HG02763 (cell line): Measurements from ENCODE around the gene SORCS2.

Experiments used
- ATAC-seq: cut with Tn5 transposase; IDR thresholded peaks from one replicate; pipeline ENCODE4 v1.9.1; 2021; ENCODE audit warnings: mild to moderate bottlenecking, moderate library complexity; ENCODE audit not compliant: unreplicated experiment

The SORCS2 gene

GRCh38 chr4:7399440-7400234, 207.3 kb downstream of the SORCS2 start:
- ATAC-seq, result no peak

DNA sequence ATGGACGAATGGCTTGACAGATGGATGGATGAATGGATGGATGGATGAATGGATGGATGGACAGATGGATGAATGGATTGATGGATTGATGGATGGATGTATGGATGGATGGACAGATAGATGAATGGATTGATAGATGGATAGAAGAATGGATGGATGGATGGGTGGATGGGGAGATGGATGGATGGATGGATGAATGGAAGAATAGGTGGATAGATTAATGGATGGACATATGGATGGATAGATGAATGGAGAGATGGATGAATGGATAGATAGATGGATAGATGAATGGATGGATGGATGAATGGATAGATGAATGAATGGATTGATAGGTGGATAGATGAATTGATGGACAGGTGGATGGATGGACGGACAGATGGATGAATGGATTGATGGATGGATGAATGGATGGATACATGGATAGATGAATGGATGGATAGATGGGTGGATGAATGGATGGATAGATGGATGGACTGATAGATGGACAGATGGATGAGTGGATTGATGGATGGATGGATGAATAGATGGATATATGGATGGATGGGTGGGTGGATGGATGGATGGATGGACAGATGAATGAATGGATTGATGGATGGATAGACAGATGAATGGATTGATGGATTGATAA, 208.4 kb downstream of the SORCS2 start:
- no peak for ATAC-seq

DNA sequence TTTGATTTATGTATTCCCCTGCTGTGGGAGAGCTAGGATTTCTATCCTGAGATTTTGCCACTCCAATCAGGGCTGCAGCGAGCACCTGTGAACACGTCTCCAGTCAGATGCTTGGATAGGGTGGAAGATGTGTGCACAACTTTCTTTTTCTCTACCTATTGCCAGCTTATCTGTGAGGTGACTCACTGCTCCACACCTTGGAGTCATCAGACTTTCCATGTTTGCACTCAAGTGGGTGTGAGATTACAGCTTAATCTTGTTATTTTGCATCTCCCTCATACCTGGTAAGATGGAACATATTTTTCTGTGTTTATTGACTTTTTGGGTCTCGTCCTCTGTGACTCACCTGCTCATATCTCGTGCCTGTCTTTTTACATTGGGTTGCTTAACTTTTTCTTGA, 210.2 kb downstream of the SORCS2 start:
- no peak for ATAC-seq

DNA sequence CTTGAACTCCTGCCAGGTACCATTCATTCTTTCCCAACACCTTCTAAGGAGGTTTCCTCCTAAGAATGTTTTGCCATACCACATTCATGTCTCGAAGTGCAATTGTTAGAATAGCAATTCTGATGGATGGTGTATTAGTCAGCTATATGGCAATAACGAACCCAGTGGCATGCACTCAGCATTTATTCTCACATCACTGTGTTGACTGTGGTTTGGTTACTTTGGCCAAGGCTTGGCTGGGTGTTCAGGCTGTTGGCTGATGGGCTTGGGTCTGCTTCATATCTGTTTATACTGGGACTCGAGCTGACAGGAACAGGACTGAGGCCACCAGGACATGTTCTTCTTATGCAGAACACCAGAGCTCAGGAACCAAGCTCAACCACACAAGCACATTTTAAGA, 210.7 kb downstream of the SORCS2 start:
- no peak for ATAC-seq

DNA sequence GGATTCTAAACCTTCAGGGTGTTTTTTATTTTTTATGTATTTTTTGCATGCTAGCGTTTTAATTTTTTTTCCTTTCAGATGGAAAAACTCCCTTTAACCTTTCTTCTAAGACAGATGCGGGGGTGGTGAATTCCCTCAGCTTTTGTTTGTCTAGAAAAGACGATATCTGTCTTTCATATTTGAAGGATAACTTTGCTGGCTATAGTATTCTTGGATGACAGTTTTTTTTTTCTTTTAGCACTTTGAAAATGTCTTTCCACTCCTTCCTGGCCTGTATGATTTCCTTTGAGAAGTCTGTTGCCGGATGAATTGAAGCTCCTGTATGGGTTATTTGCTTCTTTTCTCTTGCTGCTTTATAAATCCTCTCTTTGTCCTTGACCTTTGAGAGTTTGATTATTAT, 215.8 kb downstream of the SORCS2 start:
- ATAC-seq, result no peak

DNA sequence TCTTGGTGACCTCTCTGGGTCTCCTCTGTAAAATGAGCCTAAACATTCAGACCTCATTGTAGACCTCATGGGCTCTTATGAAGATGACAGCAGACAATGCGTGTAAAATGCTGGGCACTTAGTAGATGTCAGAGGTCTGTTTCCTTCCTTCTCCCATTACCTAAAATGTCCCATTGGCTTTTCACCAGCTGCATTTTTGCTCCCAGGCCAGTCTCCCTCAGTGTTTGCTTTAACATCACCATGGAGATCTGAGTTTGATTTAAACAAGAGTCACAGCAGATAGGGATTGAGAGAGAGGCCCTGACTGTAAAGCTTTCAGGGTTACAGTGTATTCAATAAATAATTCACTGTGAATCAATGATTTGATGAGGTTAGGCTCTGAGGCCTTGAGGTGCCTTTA, 218.1 kb downstream of the SORCS2 start:
- no peak for ATAC-seq

GRCh38 chr4:7411491-7411890, 219.2 kb downstream of the SORCS2 start:
- ATAC-seq, result no peak

DNA sequence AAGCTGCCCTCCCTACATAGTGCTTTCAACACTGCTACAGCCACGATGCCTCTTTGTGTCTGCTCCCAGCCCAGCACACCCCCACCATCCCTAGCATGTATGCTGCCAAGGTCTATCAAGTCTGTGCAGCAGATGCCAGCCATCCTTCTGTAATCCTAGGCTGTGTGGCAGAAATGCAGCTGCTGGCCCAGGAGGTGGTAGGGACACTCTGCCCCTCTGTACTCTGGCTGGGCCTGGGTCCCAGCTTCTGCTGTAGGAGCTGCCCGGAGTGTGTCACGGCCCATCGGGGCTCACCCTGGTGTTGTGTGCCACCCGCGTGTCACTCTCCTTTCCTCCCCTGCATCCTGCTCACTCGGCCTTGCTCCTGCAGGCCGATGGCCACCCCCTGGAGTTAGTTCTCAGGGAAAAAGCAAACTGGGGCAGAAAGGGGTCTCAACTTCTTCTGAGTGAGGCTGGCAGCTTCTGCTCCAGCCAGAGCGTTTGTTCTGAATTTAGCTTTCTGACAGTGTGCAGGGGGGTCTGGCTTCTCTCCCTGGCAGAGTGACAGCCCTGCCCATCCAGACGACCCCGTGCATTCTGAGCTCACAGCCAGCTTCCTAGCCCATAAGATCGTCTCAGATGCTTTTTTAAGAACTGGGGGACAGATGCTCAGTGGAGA, 219.7 kb downstream of the SORCS2 start:
- ATAC-seq, result no peak

- no peak for ATAC-seq
Measured at GRCh38 chr4:7412554-7412912, 220.2 kb downstream of the SORCS2 start.

DNA sequence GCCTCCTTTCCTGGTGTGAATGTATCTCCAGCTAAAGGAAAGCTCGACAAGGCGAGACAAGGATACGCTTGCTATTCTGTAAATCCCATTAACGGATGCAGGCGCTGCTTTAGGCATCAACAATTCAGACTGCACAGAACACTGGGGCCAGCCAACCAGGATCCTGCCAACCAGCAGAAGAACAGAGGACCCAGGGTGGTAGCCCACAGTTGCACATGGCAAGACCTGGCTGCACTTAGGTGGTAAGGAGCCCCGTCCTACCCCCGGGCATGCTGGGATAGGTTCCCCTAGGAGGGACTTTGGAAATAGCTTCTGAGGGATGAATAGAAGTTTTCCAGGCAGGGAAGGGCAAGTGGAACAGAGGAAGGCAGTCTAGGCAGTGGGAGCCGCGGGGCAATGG, 221.7 kb downstream of the SORCS2 start:
- ATAC-seq, result no peak

GRCh38 chr4:7414736-7415510, 222.6 kb downstream of the SORCS2 start:
- no peak for ATAC-seq

DNA sequence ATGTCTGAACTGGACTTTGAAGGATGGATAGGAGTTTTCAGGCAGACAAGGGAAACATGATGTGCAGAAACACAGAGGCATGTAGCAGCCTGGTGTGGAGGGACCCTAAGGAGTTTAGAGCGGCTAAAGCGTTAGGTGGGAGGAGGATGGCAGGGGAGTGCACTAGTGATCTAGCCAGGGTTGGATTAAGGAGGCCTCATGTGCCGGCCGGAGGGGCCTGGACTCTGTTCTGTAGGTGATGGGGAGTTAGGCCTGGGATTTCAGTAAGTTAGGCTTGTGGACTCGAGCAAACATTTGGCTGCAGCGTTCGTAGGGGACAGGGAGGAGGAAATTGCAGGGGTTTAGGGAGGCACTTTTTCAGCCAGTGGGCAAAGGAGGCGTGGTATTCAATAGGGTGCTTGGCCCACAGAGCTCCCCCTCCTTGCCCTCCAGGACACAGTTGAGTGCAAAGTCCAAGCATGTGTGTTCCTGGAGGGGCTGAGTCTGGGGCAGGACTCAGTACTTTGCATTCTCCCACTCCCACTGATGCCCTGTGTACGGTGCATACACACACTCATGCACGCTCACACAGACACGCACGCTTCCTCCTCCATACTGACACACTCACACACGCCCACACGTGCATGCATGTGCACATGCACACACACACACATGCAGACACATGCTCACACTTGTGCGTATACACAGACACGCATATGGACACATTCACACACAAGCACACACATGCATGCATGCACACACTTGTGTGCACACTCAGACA, 223.8 kb downstream of the SORCS2 start:
- no peak for ATAC-seq

DNA sequence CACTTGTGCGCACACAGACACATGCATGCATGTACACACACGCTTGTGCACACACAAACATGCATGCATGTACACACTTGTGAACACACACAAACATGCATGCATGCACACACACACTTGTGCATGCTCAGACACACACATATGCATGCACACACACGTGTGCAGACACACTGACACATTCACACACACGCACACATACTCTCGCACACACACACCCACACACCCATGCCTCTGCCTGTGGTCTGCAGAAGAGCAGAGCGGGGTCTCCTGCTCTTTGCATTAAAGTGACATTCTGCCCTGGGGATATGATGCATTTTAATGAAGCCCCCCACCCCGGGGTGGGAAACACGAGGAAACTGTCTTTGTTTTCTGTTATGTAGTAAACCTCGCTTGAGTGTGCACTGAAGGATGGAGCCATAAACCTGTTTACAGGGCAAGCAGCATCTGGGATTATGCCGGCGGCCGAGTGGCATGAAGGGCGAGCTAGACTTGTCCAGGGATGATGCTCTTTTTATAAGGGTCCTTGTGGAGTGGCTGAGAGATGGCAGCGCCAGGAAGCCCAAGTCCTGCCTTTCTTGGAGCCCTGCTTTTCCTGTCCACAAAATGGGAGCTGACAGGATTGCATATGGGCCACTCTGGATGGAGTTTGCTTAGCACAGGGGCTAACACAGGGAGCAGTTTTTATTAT, 224.6 kb downstream of the SORCS2 start:
- ATAC-seq, result no peak

DNA sequence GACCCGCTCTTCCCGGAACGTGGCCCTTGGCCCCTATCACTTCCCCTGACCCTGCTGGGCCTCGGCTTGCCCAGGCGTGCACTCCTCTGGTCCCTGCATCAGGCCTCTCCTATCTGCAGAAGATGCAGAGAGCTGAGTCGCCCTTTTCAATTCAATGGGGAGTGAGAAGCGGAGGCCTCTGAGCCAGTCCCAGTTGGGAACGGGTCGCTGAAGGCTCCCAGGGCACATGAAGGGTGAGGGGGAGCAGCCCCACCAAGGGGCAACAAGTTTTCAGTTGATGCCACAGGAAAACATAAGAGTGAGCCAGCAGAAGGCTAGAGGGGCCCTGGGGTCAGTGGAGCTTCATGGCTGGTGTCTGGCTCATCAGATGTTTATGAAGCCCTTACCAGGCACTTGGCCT, 225.3 kb downstream of the SORCS2 start:
- no peak for ATAC-seq

GRCh38 chr4:7418131-7418943, 226.0 kb downstream of the SORCS2 start:
- no peak for ATAC-seq

GRCh38 chr4:7419961-7420660, 227.8 kb downstream of the SORCS2 start:
- ATAC-seq, result no peak

- ATAC-seq, result no peak
Measured at GRCh38 chr4:7420661-7421040, 228.3 kb downstream of the SORCS2 start.

- no peak for ATAC-seq
Measured at GRCh38 chr4:7421356-7422150, 229.2 kb downstream of the SORCS2 start.
